ENCODE results near the gene BCAS4.
"Not testable (repeated sequence)": the region's sequence is repeated elsewhere in the genome, so short reads cannot be mapped to it uniquely, and the experiment has no call there.

BCAS4 gene

DNA sequence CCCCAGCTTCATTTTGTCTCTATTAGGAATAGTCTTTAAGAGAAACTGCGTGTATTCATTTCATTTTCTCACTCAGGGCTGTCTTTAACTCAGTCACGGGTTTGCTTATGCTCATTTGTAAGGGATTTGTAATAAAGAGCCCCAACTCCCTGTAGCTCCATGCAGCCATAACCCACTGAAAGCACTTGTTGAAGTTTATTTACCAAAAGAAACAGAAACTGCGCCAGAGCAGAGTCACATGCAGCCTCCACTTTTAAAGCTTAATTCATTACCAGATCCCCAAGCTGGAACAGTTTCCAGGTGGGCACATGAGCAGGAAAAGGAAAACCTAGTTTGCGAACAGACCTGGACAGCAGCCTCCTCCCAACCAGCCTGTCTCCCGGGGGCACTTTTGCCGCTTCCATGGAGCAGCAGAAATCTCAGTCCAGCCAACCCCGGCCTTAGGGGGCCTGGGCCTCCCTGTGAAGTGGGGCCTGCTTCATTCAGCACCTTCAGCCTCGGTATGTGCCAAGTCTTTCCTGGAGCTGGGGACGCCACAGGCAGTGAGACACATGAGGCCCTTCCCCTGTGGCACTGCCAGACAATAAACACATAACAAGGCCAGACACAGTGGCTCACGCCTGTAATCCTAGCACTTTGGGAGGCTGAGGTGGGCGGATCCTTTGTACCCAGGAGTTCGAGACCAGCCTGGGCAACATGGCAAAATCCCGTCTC lies 4.5 kb downstream of the BCAS4 start:
- no peak for DNase-seq (ENCODE audit: low read depth in 2 of 2)

DNA sequence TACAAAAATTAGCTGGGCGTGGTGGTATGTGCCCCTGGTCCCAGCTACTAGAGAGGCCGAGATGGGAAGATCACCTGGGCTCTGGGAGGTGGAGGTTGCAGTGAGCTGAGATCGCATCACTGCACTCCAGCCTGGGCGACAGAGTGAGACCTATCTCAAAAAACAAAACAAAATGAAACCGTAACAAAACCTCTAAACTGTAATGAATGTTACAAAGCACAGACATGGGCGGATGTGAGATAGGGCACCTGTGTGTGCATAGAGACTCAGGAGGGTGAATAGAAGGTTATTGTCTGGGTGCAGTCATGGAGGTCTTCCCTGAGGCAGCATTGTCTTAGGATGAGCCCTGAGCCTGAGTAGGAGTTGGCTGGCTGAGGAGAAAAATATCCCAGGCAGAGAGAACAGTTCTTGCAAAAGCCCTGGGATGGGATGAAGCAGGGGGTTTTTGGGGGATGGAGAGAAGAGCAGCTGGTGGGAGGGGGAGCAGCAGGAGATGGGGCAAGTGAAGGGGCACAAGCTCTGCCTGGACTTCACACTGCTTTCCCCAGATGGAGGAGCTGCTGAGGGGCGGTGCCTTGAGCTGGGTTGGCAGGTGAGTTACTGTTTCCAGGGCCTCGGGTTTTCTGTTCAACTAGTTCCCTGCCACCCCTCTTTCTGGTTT lies 5.2 kb downstream of the BCAS4 start:
- no peak for DNase-seq (ENCODE audit: low read depth in 2 of 2)

DNA sequence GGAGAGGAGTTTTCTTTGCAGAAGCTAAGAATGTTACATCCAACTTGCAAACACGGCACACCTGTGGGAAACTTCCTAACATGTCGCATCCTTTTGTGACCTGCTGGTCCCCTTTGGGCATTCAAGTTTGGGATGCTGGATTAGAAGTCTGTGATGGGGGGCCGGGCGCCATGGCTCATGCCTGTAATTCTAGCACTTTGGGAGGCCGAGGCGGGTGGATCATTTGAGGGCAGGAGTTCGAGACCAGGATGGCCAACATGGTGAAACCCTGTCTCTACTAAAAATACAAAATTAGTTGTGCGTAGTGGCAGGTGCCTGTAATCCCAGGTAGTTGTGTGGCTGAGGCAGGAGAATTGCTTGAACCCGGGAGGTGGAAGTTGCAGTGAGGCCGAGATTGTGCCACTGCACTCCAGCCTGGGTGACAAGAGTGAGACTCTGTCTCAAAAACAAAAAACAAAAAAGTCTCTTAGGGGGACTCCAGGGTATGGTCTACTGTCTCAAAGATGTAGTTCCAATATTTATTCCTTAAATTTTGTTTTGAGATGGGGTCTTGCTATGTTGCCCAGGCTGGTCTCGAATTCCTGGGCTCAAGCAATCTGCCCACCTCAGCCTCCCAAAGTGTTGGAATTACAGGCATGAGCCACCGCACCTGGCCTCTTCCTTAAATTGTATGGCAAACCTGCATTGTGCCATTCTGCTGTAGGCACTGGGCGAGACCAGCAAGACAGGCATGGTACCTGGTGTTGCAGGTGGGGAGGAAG lies 6.3 kb downstream of the BCAS4 start:
- DNase-seq (ENCODE audit: low read depth in 2 of 2) = not testable (repeated sequence)

DNA sequence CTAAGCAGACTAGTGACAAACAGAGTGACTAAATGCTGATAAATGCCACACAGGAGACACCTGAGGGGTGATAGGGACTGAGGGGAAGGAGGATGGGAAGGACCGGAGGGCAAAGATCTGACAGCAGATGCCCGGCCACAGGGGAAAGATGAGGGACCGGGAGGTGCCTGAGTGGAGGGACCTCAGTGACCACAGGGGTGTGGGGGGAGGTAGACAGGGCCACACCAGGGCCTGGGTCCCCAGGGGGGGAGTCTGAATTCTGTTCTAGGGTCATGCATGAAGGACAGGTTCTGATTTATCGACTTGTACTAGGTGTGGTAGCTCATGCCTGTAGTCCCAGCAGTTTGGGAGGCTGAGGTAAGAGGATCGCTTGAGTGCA lies 6.9 kb downstream of the BCAS4 start:
- DNase-seq (ENCODE audit: low read depth in 2 of 2) = no peak

DNA sequence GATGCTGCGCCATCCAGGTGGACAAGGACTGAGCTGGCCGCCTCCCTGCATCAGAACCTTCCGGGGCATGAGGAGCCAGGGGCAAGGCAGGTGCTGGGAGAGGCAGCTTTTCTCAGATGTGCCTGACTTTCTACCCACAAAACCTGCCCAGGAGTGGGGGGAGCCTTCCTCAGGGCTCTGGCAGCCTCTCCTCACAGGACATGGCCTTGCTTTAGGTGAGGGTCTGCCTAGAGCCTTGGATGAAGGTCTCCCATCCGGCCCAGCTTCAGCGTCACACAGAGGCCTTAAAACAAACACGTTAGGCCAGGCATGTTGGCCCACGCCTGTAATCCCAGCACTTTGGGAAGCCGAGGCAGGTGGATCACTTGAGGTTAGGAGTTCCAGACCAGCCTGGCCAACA lies 7.4 kb downstream of the BCAS4 start:
- no peak for DNase-seq (ENCODE audit: low read depth in 2 of 2)

DNA sequence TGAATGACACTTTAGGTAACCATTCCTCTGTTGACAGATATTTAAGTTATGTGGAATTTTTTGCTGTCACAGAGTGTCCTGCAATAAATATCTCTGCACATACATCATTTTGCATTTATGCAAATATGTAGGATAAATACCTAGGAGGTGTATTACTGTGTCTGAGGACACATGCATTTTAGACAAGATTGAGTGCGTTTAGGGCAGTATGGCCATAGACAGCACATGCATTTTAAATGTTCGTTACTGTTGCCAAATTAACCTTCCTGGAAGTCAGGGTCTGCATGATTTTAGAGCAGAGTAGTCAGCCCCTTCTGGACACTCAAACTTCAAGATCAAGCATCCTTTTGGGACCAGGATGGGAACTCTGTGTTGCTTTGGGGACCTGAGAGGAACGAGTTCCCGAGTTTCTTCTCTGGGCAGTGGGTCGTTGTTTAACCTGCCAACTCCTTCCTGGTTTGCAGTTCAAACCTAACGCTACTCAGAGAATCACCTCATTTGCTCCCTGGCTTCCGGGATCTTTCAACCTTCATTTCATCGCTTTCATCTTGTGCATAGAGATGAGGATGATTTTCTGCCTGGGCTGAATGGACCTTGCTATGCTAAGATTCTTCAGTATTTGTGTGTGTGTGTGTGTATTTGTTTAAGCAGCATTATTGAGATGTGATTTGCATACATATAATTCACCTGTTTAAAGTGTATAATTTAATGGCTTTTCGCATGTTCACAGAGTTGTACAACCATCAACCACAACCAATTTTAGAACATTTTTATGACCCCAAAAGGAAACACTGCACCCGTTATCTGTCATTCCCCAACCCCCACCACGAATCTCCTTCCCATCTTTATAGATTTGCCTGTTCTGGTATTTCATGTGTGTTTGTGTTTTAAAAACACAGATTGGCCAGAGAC lies 9.8 kb downstream of the BCAS4 start:
- DNase-seq (ENCODE audit: low read depth in 2 of 2) = no peak

DNA sequence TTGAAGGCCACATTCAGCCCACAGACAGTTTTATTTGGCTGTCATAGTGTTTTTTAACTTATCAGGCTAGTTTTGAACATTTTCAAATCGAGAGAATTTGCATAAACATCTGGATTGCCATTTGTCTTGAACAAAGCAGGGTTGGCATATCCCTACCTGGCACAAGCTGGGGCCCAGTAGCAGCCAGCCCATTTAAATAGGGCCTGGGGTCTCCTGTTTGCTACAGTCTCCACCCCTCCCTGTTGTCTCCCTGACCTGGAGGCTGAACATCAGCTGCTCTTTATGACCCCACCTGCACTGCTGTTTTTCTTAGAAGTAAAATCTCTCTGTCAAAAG lies 10.5 kb downstream of the BCAS4 start:
- DNase-seq (ENCODE audit: low read depth in 2 of 2) = no peak

DNA sequence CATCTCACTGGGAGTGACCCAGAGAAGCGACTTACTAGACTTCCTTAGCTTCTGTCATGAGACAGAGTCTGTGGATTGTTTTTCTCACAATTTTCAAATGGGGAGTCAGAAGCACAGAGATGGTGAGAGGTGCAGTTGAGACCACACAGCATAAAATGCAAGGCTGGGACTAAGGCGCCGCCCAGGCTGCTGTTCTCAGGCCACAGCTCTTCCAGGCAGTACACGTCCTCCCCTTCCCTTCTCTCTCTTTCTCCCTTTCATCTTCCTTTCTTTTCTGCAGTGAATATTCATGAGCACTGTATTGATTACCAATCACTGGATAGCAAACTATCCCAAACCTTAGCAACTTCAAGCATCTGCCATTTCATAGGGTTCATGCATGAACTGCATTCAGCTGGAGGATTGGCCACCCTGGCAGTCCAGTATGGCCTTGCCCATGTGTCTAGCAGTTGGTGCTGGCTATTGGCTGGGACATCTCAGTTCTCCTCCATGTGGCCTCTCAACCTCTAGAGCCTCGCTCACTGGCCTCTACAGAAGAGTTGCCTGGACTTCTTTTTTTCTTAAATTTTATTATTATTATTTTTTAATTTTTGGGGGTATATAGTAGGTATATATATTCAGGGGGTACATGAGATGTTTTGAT lies 11.4 kb downstream of the BCAS4 start:
- DNase-seq (ENCODE audit: low read depth in 2 of 2) = no peak

DNA sequence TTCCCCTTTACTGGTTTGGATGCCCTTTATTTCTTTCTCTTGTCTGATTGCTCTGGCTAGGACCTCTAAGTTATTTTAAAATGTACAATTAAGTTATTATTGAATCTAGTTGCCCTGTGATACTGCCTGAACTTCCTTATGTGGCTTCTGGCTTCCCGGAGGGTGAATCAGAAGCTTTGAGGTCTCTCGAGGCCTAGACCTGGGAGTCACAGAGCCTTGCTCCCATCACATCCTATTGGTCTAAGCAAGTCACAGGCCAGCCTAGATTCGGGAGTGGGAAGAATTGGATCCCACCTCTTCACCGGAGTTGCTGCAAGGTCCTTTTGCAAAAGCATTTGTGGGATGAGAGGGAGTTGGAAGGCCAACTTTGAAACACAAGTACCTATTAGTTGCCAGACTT lies 15.2 kb downstream of the BCAS4 start:
- no peak for DNase-seq (ENCODE audit: low read depth in 2 of 2)

DNA sequence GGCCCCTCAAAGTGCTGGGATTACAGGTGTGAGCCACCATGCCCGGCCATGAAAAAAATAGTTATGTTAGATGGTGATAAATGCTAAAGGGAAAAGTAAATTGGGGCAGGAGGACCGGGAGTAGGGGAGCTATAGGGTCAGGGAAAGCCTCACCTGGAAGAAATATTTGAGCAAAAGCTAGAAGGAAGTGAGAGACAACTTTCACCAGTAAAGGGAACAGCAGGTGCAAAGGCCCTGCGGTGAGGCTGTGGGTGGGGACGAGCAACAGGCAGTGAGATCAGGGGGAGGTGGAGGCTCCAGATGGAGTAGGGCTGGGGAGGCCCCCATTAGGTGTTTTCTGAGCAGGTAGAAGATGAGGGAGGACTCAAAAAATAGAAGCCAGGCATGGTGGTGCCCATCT lies 16.0 kb downstream of the BCAS4 start:
- no peak for DNase-seq (ENCODE audit: low read depth in 2 of 2)

DNA sequence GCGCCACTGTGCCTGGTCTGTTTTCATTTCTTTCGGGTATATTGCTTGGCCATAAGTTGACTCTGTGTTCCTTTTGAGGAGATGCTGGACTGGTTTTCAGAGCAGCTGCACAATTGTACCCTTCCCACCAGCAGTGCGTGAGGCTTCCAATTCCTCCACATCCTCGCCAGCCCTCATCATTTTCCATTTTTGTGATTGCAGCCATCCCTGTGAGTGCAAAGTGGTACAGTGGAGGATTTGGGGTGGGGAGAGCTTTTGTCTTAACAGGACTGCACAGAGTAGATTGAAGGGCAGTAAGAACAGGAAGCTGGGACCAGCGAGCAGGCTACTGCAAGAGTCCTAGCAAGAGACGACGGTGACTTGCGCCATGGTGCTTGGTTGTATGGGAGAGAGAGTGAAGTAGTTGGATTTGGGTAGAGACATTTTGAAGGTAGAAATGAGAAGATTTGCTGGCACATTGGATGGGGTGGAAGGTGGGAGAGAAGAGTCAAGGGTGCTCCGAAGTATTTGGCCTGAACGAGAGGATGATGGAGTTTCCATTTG lies 18.3 kb downstream of the BCAS4 start:
- no peak for DNase-seq (ENCODE audit: low read depth in 2 of 2)

DNA sequence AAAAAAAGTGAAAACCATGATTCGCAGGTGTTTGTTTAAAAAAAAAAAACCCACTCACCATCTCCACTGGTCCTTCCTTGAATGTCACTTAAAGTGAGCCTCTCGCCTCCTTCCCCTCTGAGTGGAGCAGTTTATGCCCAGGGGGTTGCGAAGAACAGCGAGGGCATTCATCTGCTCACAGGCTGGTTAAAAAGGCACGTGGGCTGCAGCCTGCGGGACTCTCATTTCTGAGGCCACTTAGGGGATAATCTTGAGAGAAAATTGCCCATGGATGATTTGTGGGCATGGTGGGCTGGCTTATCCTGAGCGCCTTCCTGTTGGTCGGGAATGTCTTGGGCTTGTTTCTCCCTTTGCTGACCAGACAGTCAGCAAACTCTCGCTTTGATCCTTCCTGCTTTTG lies 18.9 kb downstream of the BCAS4 start:
- DNase-seq (ENCODE audit: low read depth in 2 of 2) = no peak

DNA sequence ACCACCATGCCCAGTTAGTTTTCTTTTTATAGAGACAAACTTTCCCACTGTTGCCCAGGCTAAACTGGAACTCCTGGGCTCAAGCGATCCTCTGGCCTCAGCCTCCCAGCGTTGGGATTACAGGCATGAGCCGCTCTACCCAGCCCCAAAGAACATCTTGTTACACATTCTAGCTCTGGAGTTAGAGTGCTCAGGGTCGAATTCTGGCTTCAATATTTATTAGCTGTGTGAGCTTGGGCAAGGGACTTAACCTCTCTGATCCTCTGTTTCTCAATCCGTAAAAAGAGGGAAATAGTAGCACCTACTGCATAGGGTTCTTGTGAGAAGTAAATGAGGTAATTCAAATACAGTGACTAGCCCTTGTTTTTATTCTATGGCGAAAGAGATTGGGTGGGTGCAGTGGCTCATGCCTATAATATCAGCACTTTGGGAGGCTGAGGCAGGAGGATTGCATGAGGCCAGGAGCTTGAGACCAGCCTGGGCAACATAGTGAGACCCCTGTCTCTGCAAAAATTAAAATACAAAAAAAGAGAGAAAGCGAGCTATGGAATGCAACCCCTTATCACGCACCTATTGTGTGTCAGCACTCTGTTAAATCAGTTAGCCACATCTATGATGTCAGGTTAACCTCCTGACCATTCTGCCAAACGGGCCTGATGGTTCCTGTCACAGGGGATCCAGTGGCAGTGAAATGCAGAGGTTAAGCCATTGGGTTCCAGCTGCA lies 19.7 kb downstream of the BCAS4 start:
- DNase-seq (ENCODE audit: low read depth in 2 of 2) = no peak

DNA sequence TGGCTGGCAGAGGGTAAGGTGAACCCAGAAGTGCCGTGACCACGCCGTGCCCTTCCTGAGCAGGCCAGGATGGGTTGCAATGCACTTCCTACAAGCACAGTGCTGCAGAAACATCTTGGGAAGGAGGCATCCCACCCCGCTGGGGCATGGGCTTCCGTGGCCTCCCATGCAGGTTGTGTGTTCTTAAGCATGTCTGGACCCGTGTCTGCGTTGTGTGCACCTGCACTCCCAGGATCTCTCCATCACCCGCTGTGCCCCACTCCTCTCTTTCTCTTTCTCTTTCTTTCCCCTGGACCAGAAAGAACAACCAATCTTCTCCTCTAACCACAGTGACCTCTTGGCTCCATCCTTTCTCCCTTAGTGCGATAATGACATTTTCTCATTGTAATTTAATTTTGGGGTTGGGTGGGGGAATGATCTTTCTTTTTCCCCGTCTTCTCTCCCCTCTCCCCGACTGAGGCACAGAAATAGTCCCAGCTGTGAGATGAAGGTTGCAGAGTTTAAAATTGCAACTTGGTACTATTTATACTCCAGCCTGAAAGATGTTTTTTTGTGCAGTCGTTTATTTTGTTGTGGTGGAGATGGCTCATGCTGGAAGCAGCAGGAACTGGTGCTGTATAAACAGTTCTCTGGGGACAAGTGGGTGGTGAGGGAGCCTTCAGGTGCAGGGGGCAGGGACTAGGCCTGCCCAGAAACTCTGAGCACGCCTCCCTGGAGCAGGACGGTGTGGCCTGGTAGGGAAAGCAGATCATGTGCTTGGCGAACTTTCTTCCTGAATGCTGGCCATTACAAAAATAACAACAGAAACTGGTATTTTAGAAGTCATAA lies 20.5 kb downstream of the BCAS4 start:
- no peak for DNase-seq (ENCODE audit: low read depth in 2 of 2)

DNA sequence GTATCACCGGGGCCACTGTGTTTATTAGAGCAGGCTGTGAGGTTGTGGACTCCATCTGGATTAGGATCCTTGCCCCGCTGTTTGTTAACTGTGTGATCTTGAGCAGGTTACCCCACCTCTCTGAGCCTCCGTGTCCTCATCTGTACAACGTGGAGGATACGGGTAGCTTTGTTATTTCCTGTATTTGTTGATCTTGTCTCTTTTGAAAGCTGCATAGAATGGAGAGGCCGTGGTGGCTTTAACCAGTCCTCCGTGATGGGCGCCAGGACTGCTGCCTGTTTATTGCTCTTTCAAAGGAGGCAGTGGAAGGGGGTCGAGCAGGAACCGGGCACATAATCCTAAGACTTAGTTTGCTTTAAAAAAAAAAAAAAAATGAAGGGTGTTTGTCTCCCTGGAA lies 22.9 kb downstream of the BCAS4 start:
- no peak for DNase-seq (ENCODE audit: low read depth in 2 of 2)

DNA sequence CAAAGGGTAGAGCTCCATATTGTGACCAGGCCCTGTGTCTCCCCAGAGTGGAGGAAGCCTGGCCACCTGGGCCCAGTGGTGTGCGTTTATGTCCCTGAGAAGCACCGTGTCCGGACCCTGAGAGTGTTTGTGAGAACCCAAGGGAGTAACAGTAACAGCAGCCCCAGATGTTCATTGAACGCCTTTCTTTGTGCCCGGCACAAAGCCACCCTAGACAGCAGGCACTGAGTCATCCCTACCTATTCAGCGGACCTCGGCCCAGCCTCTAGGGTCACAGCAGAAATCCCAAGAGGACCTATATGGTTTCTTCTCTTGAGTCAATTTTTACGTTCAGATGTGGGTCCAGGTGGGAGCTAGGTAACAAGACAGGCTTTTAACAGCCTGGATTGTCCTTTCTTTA lies 24.5 kb downstream of the BCAS4 start:
- DNase-seq (ENCODE audit: low read depth in 2 of 2) = no peak

DNA sequence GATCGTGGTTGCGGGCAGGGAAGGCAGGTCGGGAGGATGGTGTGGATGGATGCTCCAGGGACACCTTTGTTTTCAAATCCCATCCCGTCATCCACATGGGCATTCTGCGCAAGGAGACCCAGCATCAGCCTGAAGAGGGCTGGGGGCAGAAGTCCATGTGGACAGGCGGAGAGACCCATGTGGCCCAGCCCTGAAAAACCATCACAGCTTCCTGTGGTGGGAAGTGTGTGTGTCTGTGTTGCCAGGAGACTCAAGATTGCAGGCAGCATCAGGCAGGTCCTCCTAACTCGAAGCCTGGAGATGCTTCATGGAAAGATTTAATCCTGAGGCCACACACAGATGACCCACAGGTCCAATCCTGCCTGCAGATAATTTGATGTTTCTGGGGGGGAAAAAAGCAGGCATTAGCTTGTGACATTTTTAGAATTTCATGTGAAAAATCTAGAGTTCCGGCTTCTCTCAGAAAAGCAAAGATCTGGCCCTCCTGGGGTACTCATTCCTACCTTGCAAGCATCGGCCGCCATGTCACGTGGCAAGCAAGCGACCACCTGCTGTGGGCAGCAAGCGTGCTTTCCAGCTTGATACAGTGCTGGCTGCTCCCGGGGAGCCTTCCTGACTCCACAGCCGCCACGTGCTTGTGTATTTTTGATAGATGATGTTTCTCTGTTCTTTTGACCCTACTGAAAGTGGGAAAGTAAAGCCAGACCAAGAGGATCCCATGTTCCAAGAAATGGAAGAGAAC lies 25.8 kb downstream of the BCAS4 start:
- DNase-seq (ENCODE audit: low read depth in 2 of 2) = no peak

DNA sequence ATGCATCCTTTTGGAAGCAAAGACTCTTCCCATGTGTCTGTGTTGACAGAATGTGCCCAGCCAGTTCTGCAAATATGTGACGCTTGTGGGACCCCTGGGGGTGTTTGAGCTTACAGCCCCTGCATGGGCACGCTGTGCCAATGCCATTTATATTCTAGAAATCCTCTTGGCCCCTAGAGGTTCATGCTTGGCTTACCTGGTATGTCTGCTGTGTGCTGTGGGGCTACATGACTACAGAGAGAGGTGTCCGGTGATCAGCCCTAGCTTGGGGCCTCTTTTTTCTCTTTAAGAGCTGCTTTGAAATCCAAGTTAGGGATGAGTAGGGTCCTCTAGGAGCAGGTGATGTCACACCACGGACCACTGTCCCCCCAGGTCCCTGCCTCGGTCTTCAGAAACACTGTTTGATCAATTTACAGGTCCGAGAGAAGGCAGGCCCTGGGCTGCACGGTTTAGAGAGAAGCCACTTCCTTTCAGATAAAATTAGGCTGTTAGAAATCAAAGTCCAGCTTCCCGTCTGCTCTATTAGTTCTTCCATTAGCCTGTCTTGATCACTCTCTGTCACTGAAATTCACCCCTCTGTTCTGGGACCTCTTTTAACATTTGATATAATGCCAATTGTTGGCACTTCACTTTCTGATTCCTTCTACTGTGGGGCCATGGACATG lies 26.5 kb downstream of the BCAS4 start:
- DNase-seq (ENCODE audit: low read depth in 2 of 2) = no peak

DNA sequence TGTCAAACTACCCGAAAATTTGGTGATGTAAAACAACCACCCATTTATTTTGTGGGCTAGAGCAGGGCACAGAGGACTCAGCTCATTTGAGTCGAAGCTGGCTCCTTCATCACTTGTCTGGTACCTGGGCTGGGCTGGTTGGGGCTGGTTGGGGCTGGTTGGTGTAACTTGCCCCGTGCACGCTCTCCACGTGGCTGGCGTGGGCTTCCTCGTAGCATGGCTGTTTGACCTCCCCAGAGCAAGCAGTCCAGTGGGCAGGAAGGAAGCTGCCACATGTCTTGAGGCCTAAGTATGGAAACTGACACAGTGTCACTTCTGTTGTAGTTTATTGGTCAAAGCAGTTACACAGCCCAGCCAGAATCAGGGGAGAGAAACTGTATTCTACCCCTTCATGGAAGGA lies 27.1 kb downstream of the BCAS4 start:
- DNase-seq (ENCODE audit: low read depth in 2 of 2) = no peak

All from activated CD8-positive, alpha-beta memory T cell treated with anti-CD3 and anti-CD28 coated beads for 4 hours (primary cell).